GM12878 (cell line): ENCODE data around the gene AARSD1. TPM values are rescaled to one million over a fixed set of nuclear protein-coding genes. Genes with fewer than 3 reads are reported as not detected.

ENCODE experiments used
- ASH2L ChIP-seq: fragments of 300-600, 200-600 bp; sonication (generic); IDR thresholded peaks from 2 replicates; pipeline ENCODE4 v1.6.1; 2017; ENCODE audit warnings: low read depth, mild to moderate bottlenecking, borderline replicate concordance
- BMI1 ChIP-seq: fragments of 450-650 bp; IDR thresholded peaks from 2 replicates; pipeline ENCODE4 v1.6.1; 2016; ENCODE audit warnings: mild to moderate bottlenecking, moderate library complexity, borderline replicate concordance
- CBX3 ChIP-seq: fragments of 200-600 bp; sonication (generic); IDR thresholded peaks from 2 replicates; pipeline ENCODE4 v1.6.1; 2016; ENCODE audit warnings: low read depth, borderline replicate concordance
- HDAC2 ChIP-seq: fragments of 200-600 bp; sonication (generic); IDR thresholded peaks from 2 replicates; pipeline ENCODE4 v1.6.1; 2017
- IRF4 ChIP-seq: IDR thresholded peaks from 2 replicates; pipeline ENCODE4 v1.6.1; 2011; ENCODE audit warnings: low read depth, low read length
- MEF2B ChIP-seq: fragments of 450-650 bp; IDR thresholded peaks from 2 replicates; pipeline ENCODE4 v1.6.1; 2018; ENCODE audit warnings: mild to moderate bottlenecking, moderate library complexity; ENCODE audit not compliant: partially characterized antibody, poor library complexity, severe bottlenecking
- MTA3 ChIP-seq: IDR thresholded peaks from 2 replicates; pipeline ENCODE4 v1.6.1; 2012; ENCODE audit warnings: low read length, inconsistent platforms, borderline replicate concordance
- MYC ChIP-seq: IDR thresholded peaks from 2 replicates; pipeline ENCODE4 v1.6.1; 2011; ENCODE audit warnings: mild to moderate bottlenecking, low read length, moderate library complexity, inconsistent platforms; ENCODE audit not compliant: insufficient read depth, insufficient replicate concordance, insufficient read length, severe bottlenecking
- NR2C2 ChIP-seq: IDR thresholded peaks from 2 replicates; pipeline ENCODE4 v1.6.1; 2011; ENCODE audit warnings: borderline replicate concordance, low read depth; ENCODE audit not compliant: control insufficient read depth, insufficient read length
- SP1 ChIP-seq: IDR thresholded peaks from one replicate; pipeline ENCODE4 v1.6.1; 2011; ENCODE audit warnings: low read depth, low read length
- SREBF2 ChIP-seq: IDR thresholded peaks from 2 replicates; pipeline ENCODE4 v1.6.1; 2012; ENCODE audit warnings: mild to moderate bottlenecking, low read length
- TARDBP ChIP-seq: IDR thresholded peaks from 2 replicates; pipeline ENCODE4 v1.6.1; 2016; ENCODE audit warnings: borderline replicate concordance
- TCF12 ChIP-seq: IDR thresholded peaks from 2 replicates; pipeline ENCODE4 v1.6.1; 2011; ENCODE audit warnings: low read depth, mild to moderate bottlenecking, low read length
- polyA plus RNA-seq, 11 experiments: library from polyadenylated mRNA; depleted of rRNA in 4 of 11; unstranded in 6 of 11; stranded (reverse) in 5 of 11; fragments of >200 nt; fragmentation: Nextera tagmentation in 4 of 11; fragmentation: Illumina TruSeq in 1 of 11; extraction: Ambion mirVana in 4 of 11; extraction: Trizol in 1 of 11; gene quantifications; 1 replicate in 1 of 11; 2 replicates in 10 of 11; pipeline versions ENCODE4 v1.2.1 to v1.2.3, GENCODE V29; 2011 to 2016; ENCODE audit warnings: inconsistent platforms in 2 of 11, missing spikeins in 2 of 11, low read depth in 1 of 11
- total RNA-seq, 4 experiments: library from RNA; depleted of rRNA in 3 of 4; stranded (reverse); fragments of >200 nt in 3 of 4; fragmentation: Illumina TruSeq in 1 of 4; extraction: Trizol in 1 of 4; gene quantifications; 2 replicates each; pipeline versions ENCODE4 v1.2.1 to v1.2.3, GENCODE V29; 2013 to 2021
- TF ChIP-seq, protein P1 (sequence below): IDR thresholded peaks from 2 replicates; pipeline ENCODE4 v1.6.1; 2012; ENCODE audit warnings: low read depth, low read length, improper control_type of control experiment
- TF ChIP-seq, protein P2 (sequence below): fragments of 150-350 bp; IDR thresholded peaks from 2 replicates; pipeline ENCODE4 v1.6.1; 2014; ENCODE audit warnings: mild to moderate bottlenecking, low read depth, low read length
- TF ChIP-seq, protein P3 (sequence below): fragments of 450-650 bp; IDR thresholded peaks from 2 replicates; pipeline ENCODE4 v1.6.1; 2018; ENCODE audit warnings: mild to moderate bottlenecking, low read depth, moderate library complexity; ENCODE audit not compliant: partially characterized antibody
- TF ChIP-seq, protein P4 (sequence below): IDR thresholded peaks from 2 replicates; pipeline ENCODE4 v1.6.1; 2011; ENCODE audit warnings: borderline replicate concordance, low read depth, mild to moderate bottlenecking, moderate library complexity, low read length; ENCODE audit not compliant: insufficient read depth, poor library complexity, severe bottlenecking
- TF ChIP-seq, protein P5 (sequence below): fragments of 450-650 bp; formaldehyde crosslinking; IDR thresholded peaks from 2 replicates; pipeline ENCODE4 v1.4.0; 2022; ENCODE audit warnings: mild to moderate bottlenecking, moderate library complexity

AARSD1 gene
- total and polyA plus RNA-seq, 10 of the 15 experiments (the other 5 are each of a cell fraction or from before 2014, with no cell fraction given), result 32.2 to 86.2 (median 52.8) TPM

DNA sequence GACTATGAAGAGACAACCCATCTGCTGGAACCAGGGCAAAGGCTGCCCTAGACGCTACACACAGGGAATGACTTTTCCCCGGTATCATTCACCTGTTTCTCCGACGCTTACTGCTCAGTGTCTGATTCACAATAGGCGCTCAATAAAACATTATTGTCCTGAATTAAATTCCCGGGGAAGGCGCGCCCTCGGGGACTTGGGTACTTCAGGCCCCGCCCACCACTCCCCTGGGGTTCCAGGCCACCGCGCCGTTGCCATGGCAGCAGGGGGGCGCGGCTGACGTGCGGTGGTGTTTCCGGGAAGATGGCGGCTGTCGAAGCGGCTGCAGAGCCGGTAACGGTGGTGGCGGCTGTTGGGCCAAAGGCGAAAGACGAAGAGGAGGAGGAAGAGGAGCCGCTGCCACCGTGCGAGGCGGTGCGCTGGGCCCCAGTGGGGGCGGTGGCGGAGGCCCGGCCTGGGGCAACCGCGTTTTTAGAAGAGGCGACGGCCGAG lies 16.1 kb upstream of the AARSD1 start, which contains the start of gene RUNDC1 (continued):
- TF ChIP-seq, protein P1, sequence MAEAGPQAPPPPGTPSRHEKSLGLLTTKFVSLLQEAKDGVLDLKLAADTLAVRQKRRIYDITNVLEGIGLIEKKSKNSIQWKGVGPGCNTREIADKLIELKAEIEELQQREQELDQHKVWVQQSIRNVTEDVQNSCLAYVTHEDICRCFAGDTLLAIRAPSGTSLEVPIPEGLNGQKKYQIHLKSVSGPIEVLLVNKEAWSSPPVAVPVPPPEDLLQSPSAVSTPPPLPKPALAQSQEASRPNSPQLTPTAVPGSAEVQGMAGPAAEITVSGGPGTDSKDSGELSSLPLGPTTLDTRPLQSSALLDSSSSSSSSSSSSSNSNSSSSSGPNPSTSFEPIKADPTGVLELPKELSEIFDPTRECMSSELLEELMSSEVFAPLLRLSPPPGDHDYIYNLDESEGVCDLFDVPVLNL, result no peak
- TF ChIP-seq MTA3, result no peak
- no peak for TF ChIP-seq TCF12
- no peak for TF ChIP-seq NR2C2
- no peak for TF ChIP-seq IRF4
- TF ChIP-seq ASH2L, result no peak; the same call in 1 of the 2 replicates
- TF ChIP-seq, protein P2, sequence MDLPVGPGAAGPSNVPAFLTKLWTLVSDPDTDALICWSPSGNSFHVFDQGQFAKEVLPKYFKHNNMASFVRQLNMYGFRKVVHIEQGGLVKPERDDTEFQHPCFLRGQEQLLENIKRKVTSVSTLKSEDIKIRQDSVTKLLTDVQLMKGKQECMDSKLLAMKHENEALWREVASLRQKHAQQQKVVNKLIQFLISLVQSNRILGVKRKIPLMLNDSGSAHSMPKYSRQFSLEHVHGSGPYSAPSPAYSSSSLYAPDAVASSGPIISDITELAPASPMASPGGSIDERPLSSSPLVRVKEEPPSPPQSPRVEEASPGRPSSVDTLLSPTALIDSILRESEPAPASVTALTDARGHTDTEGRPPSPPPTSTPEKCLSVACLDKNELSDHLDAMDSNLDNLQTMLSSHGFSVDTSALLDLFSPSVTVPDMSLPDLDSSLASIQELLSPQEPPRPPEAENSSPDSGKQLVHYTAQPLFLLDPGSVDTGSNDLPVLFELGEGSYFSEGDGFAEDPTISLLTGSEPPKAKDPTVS, result no peak
- TF ChIP-seq CBX3, result no peak
- TF ChIP-seq MEF2B, result peak; percentile 97
- TF ChIP-seq, protein P3, sequence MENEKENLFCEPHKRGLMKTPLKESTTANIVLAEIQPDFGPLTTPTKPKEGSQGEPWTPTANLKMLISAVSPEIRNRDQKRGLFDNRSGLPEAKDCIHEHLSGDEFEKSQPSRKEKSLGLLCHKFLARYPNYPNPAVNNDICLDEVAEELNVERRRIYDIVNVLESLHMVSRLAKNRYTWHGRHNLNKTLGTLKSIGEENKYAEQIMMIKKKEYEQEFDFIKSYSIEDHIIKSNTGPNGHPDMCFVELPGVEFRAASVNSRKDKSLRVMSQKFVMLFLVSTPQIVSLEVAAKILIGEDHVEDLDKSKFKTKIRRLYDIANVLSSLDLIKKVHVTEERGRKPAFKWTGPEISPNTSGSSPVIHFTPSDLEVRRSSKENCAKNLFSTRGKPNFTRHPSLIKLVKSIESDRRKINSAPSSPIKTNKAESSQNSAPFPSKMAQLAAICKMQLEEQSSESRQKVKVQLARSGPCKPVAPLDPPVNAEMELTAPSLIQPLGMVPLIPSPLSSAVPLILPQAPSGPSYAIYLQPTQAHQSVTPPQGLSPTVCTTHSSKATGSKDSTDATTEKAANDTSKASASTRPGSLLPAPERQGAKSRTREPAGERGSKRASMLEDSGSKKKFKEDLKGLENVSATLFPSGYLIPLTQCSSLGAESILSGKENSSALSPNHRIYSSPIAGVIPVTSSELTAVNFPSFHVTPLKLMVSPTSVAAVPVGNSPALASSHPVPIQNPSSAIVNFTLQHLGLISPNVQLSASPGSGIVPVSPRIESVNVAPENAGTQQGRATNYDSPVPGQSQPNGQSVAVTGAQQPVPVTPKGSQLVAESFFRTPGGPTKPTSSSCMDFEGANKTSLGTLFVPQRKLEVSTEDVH, result peak; percentile 21
- no peak for TF ChIP-seq HDAC2
- no peak for TF ChIP-seq SREBF2
- TF ChIP-seq TARDBP, result 0 out of 2 replicates have a peak, but pooled peaks have one; percentile 70
- TF ChIP-seq SP1, result no peak
- TF ChIP-seq MYC, result no peak
- TF ChIP-seq, protein P4, sequence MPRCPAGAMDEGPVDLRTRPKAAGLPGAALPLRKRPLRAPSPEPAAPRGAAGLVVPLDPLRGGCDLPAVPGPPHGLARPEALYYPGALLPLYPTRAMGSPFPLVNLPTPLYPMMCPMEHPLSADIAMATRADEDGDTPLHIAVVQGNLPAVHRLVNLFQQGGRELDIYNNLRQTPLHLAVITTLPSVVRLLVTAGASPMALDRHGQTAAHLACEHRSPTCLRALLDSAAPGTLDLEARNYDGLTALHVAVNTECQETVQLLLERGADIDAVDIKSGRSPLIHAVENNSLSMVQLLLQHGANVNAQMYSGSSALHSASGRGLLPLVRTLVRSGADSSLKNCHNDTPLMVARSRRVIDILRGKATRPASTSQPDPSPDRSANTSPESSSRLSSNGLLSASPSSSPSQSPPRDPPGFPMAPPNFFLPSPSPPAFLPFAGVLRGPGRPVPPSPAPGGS, result no peak
- peak; percentile 98 for TF ChIP-seq BMI1
- TF ChIP-seq, protein P5, sequence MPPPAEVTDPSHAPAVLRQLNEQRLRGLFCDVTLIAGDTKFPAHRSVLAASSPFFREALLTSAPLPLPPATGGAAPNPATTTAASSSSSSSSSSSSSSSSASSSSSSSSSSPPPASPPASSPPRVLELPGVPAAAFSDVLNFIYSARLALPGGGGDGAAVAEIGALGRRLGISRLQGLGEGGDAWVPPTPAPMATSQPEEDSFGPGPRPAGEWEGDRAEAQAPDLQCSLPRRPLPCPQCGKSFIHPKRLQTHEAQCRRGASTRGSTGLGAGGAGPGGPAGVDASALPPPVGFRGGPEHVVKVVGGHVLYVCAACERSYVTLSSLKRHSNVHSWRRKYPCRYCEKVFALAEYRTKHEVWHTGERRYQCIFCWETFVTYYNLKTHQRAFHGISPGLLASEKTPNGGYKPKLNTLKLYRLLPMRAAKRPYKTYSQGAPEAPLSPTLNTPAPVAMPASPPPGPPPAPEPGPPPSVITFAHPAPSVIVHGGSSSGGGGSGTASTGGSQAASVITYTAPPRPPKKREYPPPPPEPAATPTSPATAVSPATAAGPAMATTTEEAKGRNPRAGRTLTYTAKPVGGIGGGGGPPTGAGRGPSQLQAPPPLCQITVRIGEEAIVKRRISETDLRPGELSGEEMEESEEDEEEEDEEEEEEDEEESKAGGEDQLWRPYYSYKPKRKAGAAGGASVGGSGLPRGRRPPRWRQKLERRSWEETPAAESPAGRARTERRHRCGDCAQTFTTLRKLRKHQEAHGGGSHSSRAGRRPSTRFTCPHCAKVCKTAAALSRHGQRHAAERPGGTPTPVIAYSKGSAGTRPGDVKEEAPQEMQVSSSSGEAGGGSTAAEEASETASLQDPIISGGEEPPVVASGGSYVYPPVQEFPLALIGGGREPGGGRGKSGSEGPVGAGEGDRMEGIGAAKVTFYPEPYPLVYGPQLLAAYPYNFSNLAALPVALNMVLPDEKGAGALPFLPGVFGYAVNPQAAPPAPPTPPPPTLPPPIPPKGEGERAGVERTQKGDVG (CRISPR knock-in tag), result no peak
